GM10266 (cell line): ENCODE measurements around the gene MTHFD1.

ENCODE experiments used
- DNase-seq: peaks from one replicate; pipeline ENCODE4 v3.0.0; 2012; ENCODE audit errors: extremely low spot score
- CTCF ChIP-seq: IDR thresholded peaks from 2 replicates; pipeline ENCODE4 v1.5.1; 2012; ENCODE audit warnings: mild to moderate bottlenecking, low read depth; ENCODE audit not compliant: control insufficient read depth, insufficient read depth; ENCODE audit errors: missing control alignments

The MTHFD1 gene

DNA sequence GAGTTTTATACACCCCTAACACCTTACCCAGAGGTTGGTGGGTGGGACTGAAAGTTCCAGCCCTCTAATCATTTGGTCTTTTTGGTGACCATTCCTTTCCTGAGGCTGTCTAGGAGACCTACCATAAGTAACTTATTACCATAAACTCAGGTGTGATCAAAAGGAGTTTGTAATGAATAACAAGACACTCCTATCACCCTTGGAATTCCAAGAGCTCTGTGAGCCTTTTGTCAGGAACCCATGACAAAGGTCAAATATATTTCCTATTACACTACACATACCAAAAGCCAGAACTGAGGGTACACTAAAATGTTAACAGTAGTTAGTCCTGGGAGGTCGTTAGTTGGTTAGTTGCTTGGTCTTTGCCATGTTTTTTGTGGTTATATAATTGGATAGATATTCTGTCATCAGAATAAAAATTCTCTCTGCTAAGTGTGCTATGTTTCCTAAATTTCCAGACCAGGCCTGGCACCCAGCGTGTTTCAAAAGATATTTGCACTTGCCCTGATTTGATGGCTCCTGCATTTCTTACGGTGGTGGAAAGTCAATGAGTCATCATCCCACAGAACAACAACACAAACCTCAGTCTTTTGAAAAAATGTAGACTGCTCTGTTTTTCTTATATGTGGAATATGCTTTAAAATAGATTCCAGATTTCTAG lies 50.2 kb downstream of the MTHFD1 start:
- no peak for TF ChIP-seq CTCF
- no peak for DNase-seq

GRCh38 chr14:64439141-64439540 lies 51.0 kb downstream of the MTHFD1 start:
- TF ChIP-seq CTCF = no peak
- DNase-seq = no peak

GRCh38 chr14:64440494-64440893 lies 52.3 kb downstream of the MTHFD1 start:
- no peak for DNase-seq

DNA sequence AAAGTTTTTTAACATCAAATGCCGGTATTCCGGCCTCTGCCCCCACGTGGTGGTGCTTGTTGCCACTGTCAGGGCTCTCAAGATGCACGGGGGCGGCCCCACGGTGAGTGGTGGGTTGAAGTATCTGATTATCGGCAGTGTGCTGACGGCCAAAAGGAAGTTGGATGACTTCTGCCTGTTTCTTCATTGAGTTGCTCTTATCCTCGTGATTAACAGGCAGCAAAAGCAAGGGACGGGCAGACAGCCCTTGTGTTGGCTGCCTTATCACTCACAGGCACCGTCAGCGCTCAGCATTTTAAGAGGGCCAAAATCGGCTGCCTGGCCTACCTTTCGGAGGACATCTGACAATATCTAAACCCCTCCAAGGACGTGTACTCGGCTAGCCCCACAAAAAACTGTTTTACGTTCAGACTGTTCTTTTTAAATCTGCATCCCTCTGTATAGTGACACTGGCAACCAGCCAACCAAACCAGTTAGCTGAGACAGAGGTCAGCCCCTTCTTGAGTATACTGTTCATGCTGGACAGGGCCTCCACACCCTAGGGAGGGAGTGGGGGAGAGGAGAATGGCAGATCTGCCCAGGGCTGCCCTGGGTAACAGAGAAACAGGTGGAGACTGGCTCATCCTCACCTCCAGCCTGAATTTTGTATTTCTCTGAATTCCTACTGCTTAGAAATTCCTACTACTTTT lies 54.3 kb downstream of the MTHFD1 start:
- TF ChIP-seq CTCF = no peak
- no peak for DNase-seq

More at GRCh38 chr14:64440494-64440893, 52.3 kb downstream of the MTHFD1 start:
- no peak for TF ChIP-seq CTCF

DNA sequence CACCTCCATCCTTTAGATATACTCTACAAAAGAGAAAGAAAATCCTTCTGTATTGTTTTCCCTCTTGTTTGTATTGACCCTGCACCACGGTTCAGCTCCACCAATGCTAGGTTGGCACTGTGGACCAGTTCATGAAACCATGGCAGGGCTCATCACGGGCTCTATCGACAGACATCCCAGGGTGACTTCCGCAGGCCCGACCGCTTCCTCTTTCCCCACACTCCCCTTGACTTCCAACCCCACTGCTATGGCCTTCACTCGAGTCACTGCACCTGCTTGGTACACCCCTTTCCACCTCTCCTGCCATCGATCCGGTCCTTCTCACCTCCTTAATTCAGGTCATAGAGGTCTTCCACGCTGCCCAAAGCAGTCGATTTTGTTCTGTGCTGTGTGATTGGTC lies 56.0 kb downstream of the MTHFD1 start:
- DNase-seq = no peak
- TF ChIP-seq CTCF = no peak

- peak; percentile 79 for DNase-seq
- no peak for TF ChIP-seq CTCF
Measured at GRCh38 chr14:64444984-64445845, 57.1 kb downstream of the MTHFD1 start.
